Neuronal stem cell (in vitro differentiated cells): ENCODE measurements around the gene SYNPO2.
A peak's percentile ranks its signal among the peaks of the same experiment; 100 is the strongest.

Source experiments
- DNase-seq: peaks from one replicate; pipeline ENCODE4 v3.0.0-alpha.2; 2013; ENCODE audit warnings: low spot score
- H2AFZ ChIP-seq: one replicate; pipeline ENCODE4 v1.6.1; 2013; ENCODE audit warnings: mild to moderate bottlenecking, low read length, inconsistent platforms
- H2AK5ac ChIP-seq: 2 replicates; pipeline ENCODE4 v1.6.1; 2013; ENCODE audit warnings: low read depth, mild to moderate bottlenecking, inconsistent platforms, low read length, moderate library complexity, mixed read lengths
- H2BK120ac ChIP-seq: 2 replicates; pipeline ENCODE4 v1.6.1; 2013; ENCODE audit warnings: low read depth, mild to moderate bottlenecking, inconsistent platforms, low read length, moderate library complexity, mixed read lengths
- H2BK12ac ChIP-seq: one replicate; pipeline ENCODE4 v1.6.1; 2013; ENCODE audit warnings: low read length, inconsistent platforms
- H2BK15ac ChIP-seq: 2 replicates; pipeline ENCODE4 v1.6.1; 2013; ENCODE audit warnings: mild to moderate bottlenecking, low read length, inconsistent platforms, mixed read lengths
- H2BK5ac ChIP-seq: one replicate; pipeline ENCODE4 v1.6.1; 2013; ENCODE audit warnings: inconsistent platforms, mild to moderate bottlenecking, low read length, moderate library complexity
- H3K14ac ChIP-seq: one replicate; pipeline ENCODE4 v1.6.1; 2013; ENCODE audit warnings: low read length, inconsistent platforms
- H3K18ac ChIP-seq: 2 replicates; pipeline ENCODE4 v1.6.1; 2013; ENCODE audit warnings: low read length, inconsistent platforms
- H3K23ac ChIP-seq: 2 replicates; pipeline ENCODE4 v1.6.1; 2013; ENCODE audit warnings: low read depth, mild to moderate bottlenecking, mixed read lengths, low read length, inconsistent platforms; ENCODE audit not compliant: poor library complexity
- H3K27ac ChIP-seq: replicated peaks from 3 replicates; pipeline ENCODE4 v1.5.1; 2013; ENCODE audit warnings: low read length, inconsistent platforms
- H3K27me3 ChIP-seq, 3 experiments: 2 replicates each; pipeline ENCODE4 v1.6.1; 2013; ENCODE audit warnings: low read length in 3 of 3, mild to moderate bottlenecking in 2 of 3, inconsistent platforms in 1 of 3, low read depth in 1 of 3, mixed read lengths in 1 of 3, moderate library complexity in 1 of 3; ENCODE audit not compliant: control insufficient read depth in 3 of 3, insufficient read depth in 3 of 3
- H3K36me3 ChIP-seq, 2 donors: replicated peaks in 1 of 2; 2 replicates each; pipeline ENCODE4 v1.6.1; 2013; ENCODE audit warnings: low read length in 2 of 2; ENCODE audit not compliant: control insufficient read depth in 2 of 2, insufficient read depth in 2 of 2
- H3K4ac ChIP-seq: 2 replicates; pipeline ENCODE4 v1.6.1; 2013; ENCODE audit warnings: inconsistent platforms, mild to moderate bottlenecking, low read length, moderate library complexity
- H3K4me1 ChIP-seq, 2 donors: 1 replicate in 1 of 2; 2 replicates in 1 of 2; pipeline ENCODE4 v1.6.1; 2013; ENCODE audit warnings: low read length in 2 of 2, low read depth in 1 of 2; ENCODE audit not compliant: control insufficient read depth in 2 of 2, insufficient read depth in 1 of 2
- H3K4me2 ChIP-seq: one replicate; pipeline ENCODE4 v1.6.1; 2013; ENCODE audit warnings: mild to moderate bottlenecking, low read length, inconsistent platforms; ENCODE audit not compliant: insufficient read depth, poor library complexity, severe bottlenecking
- H3K4me3 ChIP-seq, 2 donors: 2 replicates each; pipeline ENCODE4 v1.5.1; 2013; ENCODE audit warnings: low read length in 2 of 2, mild to moderate bottlenecking in 2 of 2, inconsistent platforms in 1 of 2, moderate library complexity in 1 of 2
- H3K79me1 ChIP-seq: one replicate; pipeline ENCODE4 v1.6.1; 2013; ENCODE audit warnings: low read depth, mild to moderate bottlenecking, inconsistent platforms, low read length, moderate library complexity
- H3K9ac ChIP-seq: one replicate; pipeline ENCODE4 v1.6.1; 2013; ENCODE audit warnings: mild to moderate bottlenecking, low read depth, low read length, inconsistent platforms; ENCODE audit not compliant: poor library complexity
- H3K9me3 ChIP-seq, 2 donors: replicated peaks in 1 of 2; 2 replicates each; pipeline versions ENCODE3 to v1.6.1; 2013; ENCODE audit warnings: low read length in 2 of 2, mild to moderate bottlenecking in 2 of 2, inconsistent platforms in 1 of 2, low read depth in 1 of 2, mixed read lengths in 1 of 2, moderate library complexity in 1 of 2; ENCODE audit not compliant: control insufficient read depth in 2 of 2, insufficient read depth in 1 of 2
- H4K8ac ChIP-seq: one replicate; pipeline ENCODE4 v1.6.1; 2013; ENCODE audit warnings: low read depth, mild to moderate bottlenecking, inconsistent platforms, low read length, moderate library complexity
- H4K91ac ChIP-seq: one replicate; pipeline ENCODE4 v1.6.1; 2013; ENCODE audit warnings: low read length, low read depth, mild to moderate bottlenecking, inconsistent platforms; ENCODE audit not compliant: poor library complexity
- WGBS, 2 donors: extraction: QIAGEN DNeasy Blood & Tissue Kit; methylation state at CpG; one replicate each; pipeline ENCODE4 v1.1.7; 2013; ENCODE audit warnings: missing lambda C conversion rate in 2 of 2, mixed read lengths in 1 of 2; ENCODE audit not compliant: insufficient read length in 2 of 2, insufficient replicate concordance in 1 of 2; ENCODE audit errors: extremely low coverage in 2 of 2; 5-methylcytosine and 5-hydroxymethylcytosine counted together

SYNPO2 gene

GRCh38 chr4:118889312-118889691 lies 648 bp downstream of the SYNPO2 start:
- Histone ChIP-seq H2AFZ (no peak overlapping the region), H3K14ac (no peak overlapping the region), H3K79me1 (no peaks in the 10 kb centered on the region), H4K8ac (no peak overlapping the region), H3K4me3 (no peak overlapping the region), H2AK5ac (no peak overlapping the region), H3K4me2 (peak overlapping the region; percentile 74), H3K9me3 (no peaks in the 10 kb centered on the region), H3K27ac (no peak overlapping the region), H3K9ac (no peak overlapping the region), H3K4ac (no peak overlapping the region), H3K4me1 (peaks cover 0 to 2% of the 10 kb centered on the region in 2 donors), H2BK15ac (no peak overlapping the region), H3K18ac (no peak overlapping the region), H3K27me3 (peaks cover 0 to 36% (median 7%) of the 10 kb centered on the region in 3 experiments), H4K91ac (no peak overlapping the region), H3K36me3 (no peaks in the 10 kb centered on the region), H3K23ac (no peak overlapping the region), H2BK12ac (no peak overlapping the region), H2BK5ac (no peak overlapping the region), H2BK120ac (no peak overlapping the region)
- no peak for DNase-seq
- WGBS, 2 donors, result no CpG with 5 or more reads among the region's 4 CpGs

GRCh38 chr4:118894034-118894433 lies 5.4 kb downstream of the SYNPO2 start:
- H3K14ac ChIP-seq, result no peak overlapping the region
- no peaks in the 10 kb centered on the region for H3K4me1 ChIP-seq
- H3K27me3 ChIP-seq, result peaks cover 0 to 18% (median 4%) of the 10 kb centered on the region in 3 experiments
- no peak overlapping the region for H3K23ac ChIP-seq
- no peak overlapping the region for H2BK12ac ChIP-seq
- no peak for DNase-seq
- no peak overlapping the region for H3K27ac ChIP-seq
- H3K9me3 ChIP-seq, result no peaks in the 10 kb centered on the region
- H2AFZ ChIP-seq, result no peak overlapping the region
- H2BK120ac ChIP-seq, result no peak overlapping the region
- H2AK5ac ChIP-seq, result no peak overlapping the region
- no peak overlapping the region for H3K18ac ChIP-seq
- no peaks in the 10 kb centered on the region for H3K36me3 ChIP-seq
- no peak overlapping the region for H4K91ac ChIP-seq
- H3K4ac ChIP-seq, result no peak overlapping the region
- H3K9ac ChIP-seq, result no peak overlapping the region
- H3K79me1 ChIP-seq, result no peaks in the 10 kb centered on the region
- no peak overlapping the region for H2BK15ac ChIP-seq
- H3K4me2 ChIP-seq, result no peak overlapping the region
- peak overlapping the region in 1 of 2 donors; percentile 22 for H3K4me3 ChIP-seq
- H2BK5ac ChIP-seq, result no peak overlapping the region
- no peak overlapping the region for H4K8ac ChIP-seq
- WGBS, 2 donors, result no CpG with 5 or more reads among the region's 3 CpGs

GRCh38 chr4:118898221-118898620 lies 9.6 kb downstream of the SYNPO2 start:
- Histone ChIP-seq H3K27me3 (peaks cover 0 to 8% (median 0%) of the 10 kb centered on the region in 3 experiments), H3K4ac (no peak overlapping the region), H2AK5ac (no peak overlapping the region), H2BK5ac (no peak overlapping the region), H3K79me1 (no peaks in the 10 kb centered on the region), H4K8ac (no peak overlapping the region), H4K91ac (no peak overlapping the region), H2BK15ac (no peak overlapping the region), H3K27ac (no peak overlapping the region), H3K9me3 (no peaks in the 10 kb centered on the region), H2BK120ac (no peak overlapping the region), H3K4me3 (no peak overlapping the region), H3K4me2 (no peak overlapping the region), H3K36me3 (no peaks in the 10 kb centered on the region), H3K18ac (no peak overlapping the region), H3K23ac (no peak overlapping the region), H2BK12ac (no peak overlapping the region), H3K4me1 (no peaks in the 10 kb centered on the region), H2AFZ (no peak overlapping the region), H3K14ac (no peak overlapping the region), H3K9ac (no peak overlapping the region)
- WGBS, 2 donors, result no CpG with 5 or more reads among the region's 2 CpGs
- DNase-seq, result no peak

- no peak overlapping the region for H2BK120ac ChIP-seq
- H3K79me1 ChIP-seq, result no peaks in the 10 kb centered on the region
- H3K27ac ChIP-seq, result no peak overlapping the region
- no peak overlapping the region for H3K9ac ChIP-seq
- H3K4me1 ChIP-seq, result no peaks in the 10 kb centered on the region
- H2AFZ ChIP-seq, result no peak overlapping the region
- peaks cover 0 to 8% (median 0%) of the 10 kb centered on the region in 3 experiments for H3K27me3 ChIP-seq
- no peak for DNase-seq
- no peak overlapping the region for H2BK15ac ChIP-seq
- no peaks in the 10 kb centered on the region for H3K9me3 ChIP-seq
- H2BK12ac ChIP-seq, result no peak overlapping the region
- H3K23ac ChIP-seq, result no peak overlapping the region
- WGBS, 2 donors, result no CpG with 5 or more reads among the region's 6 CpGs
- H4K8ac ChIP-seq, result no peak overlapping the region
- H2BK5ac ChIP-seq, result no peak overlapping the region
- H3K4ac ChIP-seq, result no peak overlapping the region
- H2AK5ac ChIP-seq, result no peak overlapping the region
- H3K36me3 ChIP-seq, result no peaks in the 10 kb centered on the region
- H3K18ac ChIP-seq, result no peak overlapping the region
- no peak overlapping the region for H4K91ac ChIP-seq
- H3K4me3 ChIP-seq, result no peak overlapping the region
- no peak overlapping the region for H3K14ac ChIP-seq
- no peak overlapping the region for H3K4me2 ChIP-seq
Measured at GRCh38 chr4:118898684-118899138, 10.1 kb downstream of the SYNPO2 start.
